Thyroid gland (tissue), 4 donors: ENCODE measurements around the gene UFSP2. TPM values are rescaled to one million over a fixed set of nuclear protein-coding genes. Genes with fewer than 3 reads are reported as not detected.

Source experiments
- DNase-seq, 2 donors: peaks; one replicate each; pipeline ENCODE4 v3.0.0-alpha.2; 2019
- H3K27ac ChIP-seq, 3 donors: fragments of 200-600 bp; sonication (generic); 1 replicate in 2 of 3; 2 replicates in 1 of 3; pipeline ENCODE4 v1.5.1; 2016 to 2019; ENCODE audit warnings: mild to moderate bottlenecking in 1 of 3, moderate library complexity in 1 of 3
- H3K27me3 ChIP-seq: fragments of 200-600 bp; sonication (generic); one replicate; pipeline ENCODE4 v1.5.1; 2019
- H3K36me3 ChIP-seq, 2 donors: fragments of 200-600 bp; sonication (generic); one replicate each; pipeline ENCODE4 v1.5.1; 2016 to 2019
- H3K4me1 ChIP-seq, 2 donors: fragments of 200-600 bp; sonication (generic); one replicate each; pipeline ENCODE4 v1.5.1; 2017 to 2019
- H3K4me3 ChIP-seq, 3 donors: fragments of 200-600 bp; sonication (generic); replicated peaks in 1 of 3; 1 replicate in 2 of 3; 2 replicates in 1 of 3; pipeline ENCODE4 v1.5.1; 2016; ENCODE audit warnings: mild to moderate bottlenecking in 1 of 3
- H3K9me3 ChIP-seq: fragments of 200-600 bp; sonication (generic); one replicate; pipeline ENCODE4 v1.5.1; 2017
- POLR2A ChIP-seq, 2 donors: fragments of 450-650 bp; IDR thresholded peaks; one replicate each; pipeline ENCODE4 v1.6.1; 2017; ENCODE audit warnings: antibody characterized with exemption in 2 of 2, mild to moderate bottlenecking in 2 of 2, moderate library complexity in 1 of 2
- WGBS, 2 donors: methylation state at CpG; one replicate each; pipeline ENCODE4 v1.1.5; 2017; 5-methylcytosine and 5-hydroxymethylcytosine counted together
- intact Hi-C: fragments of 100-400 bp; cut with DNase I; formaldehyde crosslinking; loops from one replicate; pipeline ENCODE4 v1.15.1; 2023
- total RNA-seq, 4 donors: library from RNA; depleted of rRNA; stranded (reverse); fragments of >200 nt; gene quantifications; one replicate each; pipeline ENCODE4 v1.2.3, GENCODE V29; 2016
- TF ChIP-seq, protein P1 (sequence below), 6 experiments: fragments of 200-600 bp in 3 of 6; fragments of 450-650 bp in 3 of 6; sonication (generic) in 3 of 6; IDR thresholded peaks; one replicate each; pipeline ENCODE4 v1.5.1; 2016 to 2019; ENCODE audit warnings: antibody characterized with exemption in 6 of 6, mild to moderate bottlenecking in 2 of 6, inconsistent platforms in 1 of 6, moderate library complexity in 1 of 6

The UFSP2 gene
- total RNA-seq, 4 donors from 2014 or later: 44.1 to 59.5 (median 53.4) TPM

- Histone ChIP-seq H3K4me3 (no peak overlapping the region), H3K27me3 (no peaks in the 10 kb centered on the region), H3K4me1 (peaks cover 21 to 26% of the 10 kb centered on the region in 2 donors), H3K9me3 (no peaks in the 10 kb centered on the region), H3K27ac (no peak overlapping the region), H3K36me3 (no peaks in the 10 kb centered on the region)
- WGBS, 2 donors: 96 to 99% methylated on average over 4 of the region's 4 CpGs
- intact Hi-C loops: no loop called here
- TF ChIP-seq POLR2A (IDR thresholded peaks at IDR 0.05): no peak
- TF ChIP-seq, protein P1, sequence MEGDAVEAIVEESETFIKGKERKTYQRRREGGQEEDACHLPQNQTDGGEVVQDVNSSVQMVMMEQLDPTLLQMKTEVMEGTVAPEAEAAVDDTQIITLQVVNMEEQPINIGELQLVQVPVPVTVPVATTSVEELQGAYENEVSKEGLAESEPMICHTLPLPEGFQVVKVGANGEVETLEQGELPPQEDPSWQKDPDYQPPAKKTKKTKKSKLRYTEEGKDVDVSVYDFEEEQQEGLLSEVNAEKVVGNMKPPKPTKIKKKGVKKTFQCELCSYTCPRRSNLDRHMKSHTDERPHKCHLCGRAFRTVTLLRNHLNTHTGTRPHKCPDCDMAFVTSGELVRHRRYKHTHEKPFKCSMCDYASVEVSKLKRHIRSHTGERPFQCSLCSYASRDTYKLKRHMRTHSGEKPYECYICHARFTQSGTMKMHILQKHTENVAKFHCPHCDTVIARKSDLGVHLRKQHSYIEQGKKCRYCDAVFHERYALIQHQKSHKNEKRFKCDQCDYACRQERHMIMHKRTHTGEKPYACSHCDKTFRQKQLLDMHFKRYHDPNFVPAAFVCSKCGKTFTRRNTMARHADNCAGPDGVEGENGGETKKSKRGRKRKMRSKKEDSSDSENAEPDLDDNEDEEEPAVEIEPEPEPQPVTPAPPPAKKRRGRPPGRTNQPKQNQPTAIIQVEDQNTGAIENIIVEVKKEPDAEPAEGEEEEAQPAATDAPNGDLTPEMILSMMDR (IDR thresholded peaks at IDR 0.05): no peak
- DNase-seq: no peak
Observed at GRCh38 chr4:185358959-185359358, 66.8 kb downstream of the UFSP2 start.

GRCh38 chr4:185358514-185358913, 67.2 kb downstream of the UFSP2 start:
- WGBS, 2 donors: 87 to 89% methylated on average over 4 of the region's 4 CpGs
- TF ChIP-seq POLR2A (IDR thresholded peaks at IDR 0.05): no peak
- TF ChIP-seq, protein P1 (IDR thresholded peaks at IDR 0.05): no peak
- DNase-seq: no peak
- Histone ChIP-seq H3K9me3 (no peaks in the 10 kb centered on the region), H3K27ac (no peak overlapping the region), H3K27me3 (no peaks in the 10 kb centered on the region), H3K36me3 (no peaks in the 10 kb centered on the region), H3K4me3 (no peak overlapping the region), H3K4me1 (peaks cover 18 to 22% of the 10 kb centered on the region in 2 donors)
- intact Hi-C loops: no loop called here

DNA sequence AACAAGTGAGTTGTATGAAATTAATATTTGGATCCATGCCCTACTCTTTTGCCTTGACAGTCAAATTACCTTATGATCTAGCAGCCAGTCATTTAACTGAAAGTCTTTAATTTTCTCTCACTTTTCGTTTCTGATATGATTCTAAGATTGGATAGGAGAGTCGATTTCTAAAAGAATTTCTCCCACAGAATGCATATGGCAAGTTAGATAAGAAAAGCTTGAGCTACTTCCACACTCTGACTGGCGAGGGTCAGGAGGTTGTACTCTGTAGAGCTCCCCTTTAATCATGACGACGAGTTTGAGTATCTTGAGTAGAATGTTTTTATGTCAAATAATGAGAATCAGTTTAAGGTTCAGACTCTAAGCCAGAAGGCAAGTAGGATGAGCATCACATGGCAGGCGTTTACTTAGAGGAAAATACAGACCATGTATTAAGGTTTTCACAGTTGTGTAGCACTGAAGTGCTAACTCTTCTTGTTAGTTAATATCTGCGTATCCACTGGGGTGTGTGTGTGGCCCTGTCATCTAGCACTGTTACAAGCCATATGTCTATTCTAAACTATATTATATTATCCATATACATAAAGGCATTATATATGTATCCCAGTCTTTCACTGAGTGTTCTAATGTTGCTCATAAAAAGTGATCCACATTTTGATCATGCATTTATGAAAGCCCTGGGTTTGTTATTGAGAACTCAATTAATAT, 67.9 kb downstream of the UFSP2 start:
- Histone ChIP-seq H3K36me3 (no peaks in the 10 kb centered on the region), H3K9me3 (no peaks in the 10 kb centered on the region), H3K27ac (no peak overlapping the region), H3K4me1 (peaks cover 15 to 19% of the 10 kb centered on the region in 2 donors), H3K4me3 (no peak overlapping the region), H3K27me3 (no peaks in the 10 kb centered on the region)
- no peak for TF ChIP-seq POLR2A (IDR thresholded peaks at IDR 0.05)
- DNase-seq: no peak
- intact Hi-C loops: no loop called here
- WGBS, 2 donors: 88 to 92% methylated on average over 7 of the region's 7 CpGs

GRCh38 chr4:185357211-185357610, 68.6 kb downstream of the UFSP2 start:
- Histone ChIP-seq H3K4me1 (peaks cover 10 to 12% of the 10 kb centered on the region in 2 donors), H3K36me3 (no peaks in the 10 kb centered on the region), H3K9me3 (no peaks in the 10 kb centered on the region), H3K4me3 (no peak overlapping the region), H3K27me3 (no peaks in the 10 kb centered on the region), H3K27ac (no peak overlapping the region)
- intact Hi-C loops: no loop called here
- WGBS, 2 donors: 85 to 95% methylated on average over 5 of the region's 5 CpGs
- DNase-seq: no peak
- TF ChIP-seq POLR2A (IDR thresholded peaks at IDR 0.05): no peak
- TF ChIP-seq, protein P1 (IDR thresholded peaks at IDR 0.05): no peak

GRCh38 chr4:185352741-185353140, 73.0 kb downstream of the UFSP2 start:
- no peak overlapping the region for H3K27ac ChIP-seq
- intact Hi-C loops: no loop called here
- no peaks in the 10 kb centered on the region for H3K9me3 ChIP-seq
- H3K36me3 ChIP-seq: peaks cover 3 to 13% of the 10 kb centered on the region in 2 donors
- WGBS, 2 donors: 100% methylated on average over 2 of the region's 2 CpGs
- DNase-seq: no peak
- TF ChIP-seq, protein P1 (IDR thresholded peaks at IDR 0.05): no peak
- no peak for TF ChIP-seq POLR2A (IDR thresholded peaks at IDR 0.05)
- H3K27me3 ChIP-seq: no peaks in the 10 kb centered on the region
- H3K4me1 ChIP-seq: peaks cover 0 to 6% of the 10 kb centered on the region in 2 donors
- H3K4me3 ChIP-seq: no peak overlapping the region
